Neural crest cell (in vitro differentiated cells): Measurements from ENCODE around the gene PXDN. TPM values are rescaled to one million over a fixed set of nuclear protein-coding genes. Genes with fewer than 3 reads are reported as not detected.
A peak's percentile ranks its signal among the peaks of the same experiment; 100 is the strongest.

Source experiments
- DNase-seq: peaks from one replicate; pipeline ENCODE4 v3.0.0; 2021; ENCODE audit warnings: low read depth, mixed read lengths, low spot score
- H3K27ac Mint-ChIP-seq: one replicate; pipeline ENCODE4 v1.8.0; 2021; ENCODE audit warnings: mild to moderate bottlenecking, mixed read lengths; ENCODE audit not compliant: unreplicated experiment
- H3K27me3 Mint-ChIP-seq: 2 replicates; pipeline ENCODE4 v1.8.0; 2021; ENCODE audit warnings: low read depth, mild to moderate bottlenecking, mixed read lengths
- H3K36me3 Mint-ChIP-seq: 2 replicates; pipeline ENCODE4 v1.8.0; 2021; ENCODE audit warnings: low read depth, mild to moderate bottlenecking, mixed read lengths
- H3K4me1 Mint-ChIP-seq: 2 replicates; pipeline ENCODE4 v1.8.0; 2021; ENCODE audit warnings: mixed read lengths
- H3K4me3 Mint-ChIP-seq: one replicate; pipeline ENCODE4 v1.8.0; 2021; ENCODE audit warnings: mild to moderate bottlenecking, mixed read lengths
- H3K9me3 Mint-ChIP-seq: 2 replicates; pipeline ENCODE4 v1.8.0; 2021; ENCODE audit warnings: mixed read lengths
- total RNA-seq: library from RNA; stranded (reverse); gene quantifications from 2 replicates; pipeline ENCODE4 v1.2.1, GENCODE V29; 2021
- TF ChIP-seq, protein P1 (sequence below): fragments of 200-600 bp; sonication (generic); conservative IDR thresholded peaks from 2 replicates; pipeline ENCODE4 v1.5.0; 2021; ENCODE audit warnings: antibody characterized with exemption, mild to moderate bottlenecking

Gene PXDN
- total RNA-seq, 1 donor from 2014 or later = 218 TPM

GRCh38 chr2:1645761-1646476 lies 98.4 kb downstream of the PXDN start:
- H3K27ac Mint-ChIP-seq = no peak overlapping the region
- peaks cover 33% of the 10 kb centered on the region for H3K36me3 Mint-ChIP-seq
- peaks cover 20% of the 10 kb centered on the region for H3K4me1 Mint-ChIP-seq

GRCh38 chr2:1644427-1644826 lies 99.9 kb downstream of the PXDN start:
- TF ChIP-seq, protein P1, sequence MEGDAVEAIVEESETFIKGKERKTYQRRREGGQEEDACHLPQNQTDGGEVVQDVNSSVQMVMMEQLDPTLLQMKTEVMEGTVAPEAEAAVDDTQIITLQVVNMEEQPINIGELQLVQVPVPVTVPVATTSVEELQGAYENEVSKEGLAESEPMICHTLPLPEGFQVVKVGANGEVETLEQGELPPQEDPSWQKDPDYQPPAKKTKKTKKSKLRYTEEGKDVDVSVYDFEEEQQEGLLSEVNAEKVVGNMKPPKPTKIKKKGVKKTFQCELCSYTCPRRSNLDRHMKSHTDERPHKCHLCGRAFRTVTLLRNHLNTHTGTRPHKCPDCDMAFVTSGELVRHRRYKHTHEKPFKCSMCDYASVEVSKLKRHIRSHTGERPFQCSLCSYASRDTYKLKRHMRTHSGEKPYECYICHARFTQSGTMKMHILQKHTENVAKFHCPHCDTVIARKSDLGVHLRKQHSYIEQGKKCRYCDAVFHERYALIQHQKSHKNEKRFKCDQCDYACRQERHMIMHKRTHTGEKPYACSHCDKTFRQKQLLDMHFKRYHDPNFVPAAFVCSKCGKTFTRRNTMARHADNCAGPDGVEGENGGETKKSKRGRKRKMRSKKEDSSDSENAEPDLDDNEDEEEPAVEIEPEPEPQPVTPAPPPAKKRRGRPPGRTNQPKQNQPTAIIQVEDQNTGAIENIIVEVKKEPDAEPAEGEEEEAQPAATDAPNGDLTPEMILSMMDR = no peak
- no peaks in the 10 kb centered on the region for H3K9me3 Mint-ChIP-seq
- peaks cover 20% of the 10 kb centered on the region for H3K4me1 Mint-ChIP-seq
- peaks cover 21% of the 10 kb centered on the region for H3K36me3 Mint-ChIP-seq
- no peak overlapping the region for H3K27ac Mint-ChIP-seq
- H3K27me3 Mint-ChIP-seq = no peaks in the 10 kb centered on the region
- H3K4me3 Mint-ChIP-seq = no peak overlapping the region
- DNase-seq = no peak

More at GRCh38 chr2:1645761-1646476, 98.4 kb downstream of the PXDN start:
- H3K27me3 Mint-ChIP-seq = no peaks in the 10 kb centered on the region
- no peak for DNase-seq
- no peaks in the 10 kb centered on the region for H3K9me3 Mint-ChIP-seq
- TF ChIP-seq, protein P1 = no peak
- no peak overlapping the region for H3K4me3 Mint-ChIP-seq

- H3K27ac Mint-ChIP-seq = peak overlapping the region; percentile 75
- H3K36me3 Mint-ChIP-seq = peaks cover 19% of the 10 kb centered on the region
- no peaks in the 10 kb centered on the region for H3K9me3 Mint-ChIP-seq
- TF ChIP-seq, protein P1 = no peak
- no peaks in the 10 kb centered on the region for H3K27me3 Mint-ChIP-seq
- peaks cover 20% of the 10 kb centered on the region for H3K4me1 Mint-ChIP-seq
- DNase-seq = no peak
- H3K4me3 Mint-ChIP-seq = no peak overlapping the region
Measured at GRCh38 chr2:1642993-1643619, 101.2 kb downstream of the PXDN start.

DNA sequence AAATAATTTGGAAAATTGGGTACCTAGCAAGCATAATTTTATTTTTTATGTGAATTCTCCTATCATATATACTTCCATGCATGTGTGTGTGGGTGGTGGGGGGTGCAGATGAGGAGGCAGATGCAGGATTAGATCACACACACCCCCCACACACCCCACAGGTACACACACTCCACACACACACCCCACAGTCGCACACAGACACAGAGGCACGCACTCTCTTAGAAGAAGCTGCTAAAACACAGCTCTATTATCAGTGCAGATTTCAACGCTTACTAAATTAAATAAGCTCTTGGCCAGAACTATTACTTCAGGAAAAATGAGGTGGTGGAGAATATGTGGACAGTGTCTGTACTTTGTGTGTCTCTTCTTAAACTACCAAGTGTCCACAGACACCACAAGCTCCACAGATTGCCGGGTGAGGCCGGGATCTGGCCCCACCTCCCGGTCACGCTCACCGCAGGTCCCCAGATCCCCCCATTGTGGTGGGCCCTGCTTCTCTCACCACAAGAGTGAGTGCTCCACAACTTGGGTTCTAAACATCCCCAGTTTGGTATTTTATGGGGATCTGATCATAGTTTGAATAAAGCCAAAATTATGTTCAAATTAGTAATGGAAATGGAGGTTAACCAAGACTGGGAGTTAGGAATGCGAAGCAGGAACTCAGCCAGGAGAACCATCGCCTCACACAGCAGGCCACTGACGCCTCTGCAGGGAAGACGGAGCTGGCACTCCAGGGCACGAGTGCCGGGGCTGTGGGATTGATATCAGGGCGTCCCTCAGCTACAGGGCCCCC lies 102.1 kb downstream of the PXDN start:
- Mint-ChIP-seq H3K4me1 (peaks cover 20% of the 10 kb centered on the region), H3K27me3 (no peaks in the 10 kb centered on the region), H3K9me3 (no peaks in the 10 kb centered on the region), H3K36me3 (peaks cover 15% of the 10 kb centered on the region), H3K27ac (peak overlapping the region; percentile 95), H3K4me3 (peak overlapping the region; percentile 39)
- TF ChIP-seq, protein P1 = no peak
- DNase-seq = no peak

- Mint-ChIP-seq H3K36me3 (peaks cover 15% of the 10 kb centered on the region), H3K27me3 (no peaks in the 10 kb centered on the region), H3K9me3 (no peaks in the 10 kb centered on the region), H3K4me1 (peaks cover 20% of the 10 kb centered on the region), H3K4me3 (peak overlapping the region; percentile 39), H3K27ac (peak overlapping the region; percentile 95)
- TF ChIP-seq, protein P1 = no peak
- DNase-seq = no peak
Measured at GRCh38 chr2:1641523-1641922, 102.8 kb downstream of the PXDN start.
